HG03159 (cell line): ENCODE results near the gene PARD6G.
"Not testable (repeated sequence)": the region's sequence is repeated elsewhere in the genome, so short reads cannot be mapped to it uniquely, and the experiment has no call there.

Source experiments
- ATAC-seq: cut with Tn5 transposase; IDR thresholded peaks from one replicate; pipeline ENCODE4 v1.9.1; 2021; ENCODE audit warnings: mild to moderate bottlenecking, moderate library complexity; ENCODE audit not compliant: unreplicated experiment

PARD6G gene, protein sequence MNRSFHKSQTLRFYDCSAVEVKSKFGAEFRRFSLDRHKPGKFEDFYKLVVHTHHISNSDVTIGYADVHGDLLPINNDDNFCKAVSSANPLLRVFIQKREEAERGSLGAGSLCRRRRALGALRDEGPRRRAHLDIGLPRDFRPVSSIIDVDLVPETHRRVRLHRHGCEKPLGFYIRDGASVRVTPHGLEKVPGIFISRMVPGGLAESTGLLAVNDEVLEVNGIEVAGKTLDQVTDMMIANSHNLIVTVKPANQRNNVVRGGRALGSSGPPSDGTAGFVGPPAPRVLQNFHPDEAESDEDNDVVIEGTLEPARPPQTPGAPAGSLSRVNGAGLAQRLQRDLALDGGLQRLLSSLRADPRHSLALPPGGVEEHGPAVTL

DNA sequence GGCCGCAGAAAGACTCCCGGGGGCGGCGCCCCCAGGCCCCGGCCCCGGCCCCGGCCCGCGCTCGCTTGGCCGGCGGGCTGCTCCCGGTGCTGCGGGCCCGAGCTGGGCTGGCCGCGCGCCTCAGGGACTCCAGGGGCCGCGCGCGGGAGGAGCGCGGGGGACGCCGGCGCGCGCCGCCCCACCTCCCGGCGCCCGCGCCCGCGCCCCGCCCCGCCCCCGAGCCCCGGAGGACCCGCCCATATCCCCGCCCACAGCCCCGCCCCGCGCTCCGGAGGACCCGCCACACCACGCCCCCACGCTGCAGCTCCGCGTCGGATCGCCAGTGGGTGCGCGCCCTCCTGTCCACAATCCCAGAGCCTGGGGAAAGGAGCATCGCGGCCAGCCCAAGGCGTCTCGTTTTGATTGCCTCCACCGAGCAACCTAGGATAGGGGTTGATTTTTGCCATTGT, at the start of gene PARD6G:
Gene PARD6G (minus strand): TSS at position 122 of the 449 bp plus-strand sequence. CDS start 166 bp downstream, outside the sequence.
- ATAC-seq: peak; percentile 72

DNA sequence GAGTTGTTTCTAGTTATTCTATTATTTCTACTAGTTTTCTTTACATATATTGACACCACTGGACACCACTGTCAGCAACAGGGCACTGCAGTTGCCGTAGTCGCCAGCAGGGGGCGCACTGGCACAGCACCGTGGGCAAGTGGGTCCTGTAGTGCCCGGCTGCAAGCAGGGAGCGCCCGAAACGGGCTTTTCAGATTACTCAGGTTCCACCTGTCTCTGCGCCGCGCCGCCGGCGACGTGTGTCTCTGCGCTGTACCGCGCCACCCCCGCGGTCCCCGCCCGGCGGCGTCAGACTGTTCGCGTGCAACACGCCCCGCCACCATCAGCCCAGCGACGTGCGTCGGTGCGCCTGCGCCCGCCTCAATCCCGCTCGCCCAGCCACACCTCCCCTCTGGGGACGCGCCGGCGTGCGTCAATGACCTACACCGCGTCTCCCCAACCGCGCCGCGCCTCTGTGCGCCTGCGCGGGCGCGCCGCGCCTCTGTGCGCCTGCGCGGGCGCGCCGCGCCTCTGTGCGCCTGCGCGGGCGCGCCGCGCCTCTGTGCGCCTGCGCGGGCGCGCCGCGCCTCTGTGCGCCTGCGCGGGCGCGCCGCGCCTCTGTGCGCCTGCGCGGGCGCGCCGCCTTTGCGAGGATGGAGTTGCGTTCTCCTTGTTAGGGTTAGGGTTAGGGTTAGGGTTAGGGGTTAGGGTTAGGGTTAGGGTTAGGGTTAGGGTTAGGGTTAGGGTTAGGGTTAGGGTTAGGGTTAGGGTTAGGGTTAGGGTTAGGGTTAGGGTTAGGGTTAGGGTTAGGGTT, 15.1 kb upstream of the PARD6G start:
- not testable (repeated sequence) for ATAC-seq

DNA sequence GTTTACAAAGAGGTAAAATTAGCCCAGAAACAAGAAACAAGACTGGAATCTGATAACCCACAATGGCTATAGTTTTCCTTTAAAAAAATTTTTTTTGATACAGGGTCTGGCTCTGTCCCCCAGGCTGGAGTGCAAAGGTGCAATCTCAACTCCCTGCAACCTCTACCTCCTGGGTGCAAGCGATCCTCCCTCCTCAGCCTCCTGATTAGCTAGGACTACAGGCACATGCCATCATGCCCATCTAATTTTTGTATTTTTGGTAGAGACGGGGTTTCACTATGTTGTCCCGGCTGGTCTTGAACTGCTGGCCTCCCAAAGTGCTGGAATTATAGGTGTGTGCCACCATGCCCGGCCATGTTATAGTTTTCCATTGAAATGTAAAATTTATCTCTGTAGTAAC, 12.3 kb upstream of the PARD6G start:
- ATAC-seq: no peak

GRCh38 chr18:80258640-80259039, 11.3 kb upstream of the PARD6G start:
- no peak for ATAC-seq

GRCh38 chr18:80257579-80258543, 10.5 kb upstream of the PARD6G start:
- ATAC-seq: not testable (repeated sequence)

GRCh38 chr18:80254971-80255500, 7.7 kb upstream of the PARD6G start:
- no peak for ATAC-seq

DNA sequence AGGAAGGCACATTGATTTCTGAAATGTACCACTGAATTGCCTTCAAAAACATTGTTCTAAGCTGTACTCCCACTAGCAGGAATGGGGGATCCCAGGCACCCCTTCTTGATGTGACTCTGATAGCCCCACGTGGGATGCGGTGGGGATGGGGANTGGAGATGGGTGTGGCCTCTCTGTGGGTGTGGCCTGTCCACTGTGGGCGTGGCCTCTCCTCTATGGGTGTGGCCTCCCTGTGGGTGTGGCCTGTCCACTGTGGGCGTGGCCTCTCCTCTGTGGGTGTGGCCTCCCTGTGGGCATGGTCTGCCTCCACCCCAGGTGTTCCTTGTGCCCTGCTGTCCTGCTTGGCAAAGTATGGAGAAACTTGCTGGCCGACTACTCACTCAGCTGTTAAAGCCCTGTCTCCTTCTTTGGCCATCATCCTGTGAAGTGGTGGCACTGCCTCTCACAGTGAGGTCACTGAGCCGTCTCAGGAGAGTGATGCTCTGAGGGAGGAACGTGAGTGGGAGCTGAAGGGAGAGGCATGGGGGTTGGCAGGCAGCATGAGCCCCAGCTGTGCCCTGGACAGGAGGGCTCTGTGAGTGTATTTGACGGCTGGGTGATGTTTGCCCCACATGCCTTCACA, 6.7 kb upstream of the PARD6G start:
- ATAC-seq: no peak

DNA sequence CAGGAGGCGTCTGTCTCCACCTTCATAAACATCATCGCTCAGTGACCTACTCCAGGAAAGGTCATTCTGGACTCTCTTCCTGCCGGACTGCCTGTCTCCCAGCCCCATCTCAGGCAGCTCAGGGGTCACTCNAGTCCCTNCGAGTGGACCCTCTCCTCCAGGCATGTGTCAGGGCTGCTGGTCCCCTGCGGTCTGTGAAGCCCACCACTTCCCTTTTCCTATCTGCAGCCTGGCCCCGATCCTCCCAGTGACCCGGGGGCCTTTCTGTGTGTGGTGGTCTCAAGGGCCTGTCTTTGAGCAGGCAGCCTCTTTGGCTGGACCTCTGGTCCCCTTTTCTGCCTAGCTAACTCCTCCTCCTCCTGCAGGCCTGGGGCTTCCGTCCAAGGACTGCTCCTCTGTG, 5.9 kb upstream of the PARD6G start:
- ATAC-seq: no peak

DNA sequence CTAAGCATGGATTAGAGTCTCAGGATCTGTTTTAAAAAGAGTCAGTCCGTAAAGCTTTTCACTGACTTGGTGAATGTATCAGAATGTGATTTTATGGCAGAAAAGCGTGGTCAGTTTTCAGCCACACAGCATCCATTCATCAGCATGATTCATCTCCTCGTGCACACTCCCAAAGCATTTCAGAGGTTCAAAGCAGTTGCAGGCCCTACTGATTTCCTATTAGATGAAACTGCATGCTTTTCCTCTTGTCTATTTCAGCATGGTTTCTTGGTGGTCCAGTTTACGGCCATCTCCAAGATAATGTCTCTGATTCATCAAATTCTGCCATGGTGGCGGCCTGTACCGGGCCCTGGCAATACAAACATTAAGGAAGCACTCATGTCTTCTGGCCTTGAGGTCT, 4.8 kb upstream of the PARD6G start:
- ATAC-seq: no peak

- no peak for ATAC-seq
Observed at GRCh38 chr18:80251700-80252099, 4.4 kb upstream of the PARD6G start.

GRCh38 chr18:80250740-80251364, 3.5 kb upstream of the PARD6G start:
- ATAC-seq: no peak

DNA sequence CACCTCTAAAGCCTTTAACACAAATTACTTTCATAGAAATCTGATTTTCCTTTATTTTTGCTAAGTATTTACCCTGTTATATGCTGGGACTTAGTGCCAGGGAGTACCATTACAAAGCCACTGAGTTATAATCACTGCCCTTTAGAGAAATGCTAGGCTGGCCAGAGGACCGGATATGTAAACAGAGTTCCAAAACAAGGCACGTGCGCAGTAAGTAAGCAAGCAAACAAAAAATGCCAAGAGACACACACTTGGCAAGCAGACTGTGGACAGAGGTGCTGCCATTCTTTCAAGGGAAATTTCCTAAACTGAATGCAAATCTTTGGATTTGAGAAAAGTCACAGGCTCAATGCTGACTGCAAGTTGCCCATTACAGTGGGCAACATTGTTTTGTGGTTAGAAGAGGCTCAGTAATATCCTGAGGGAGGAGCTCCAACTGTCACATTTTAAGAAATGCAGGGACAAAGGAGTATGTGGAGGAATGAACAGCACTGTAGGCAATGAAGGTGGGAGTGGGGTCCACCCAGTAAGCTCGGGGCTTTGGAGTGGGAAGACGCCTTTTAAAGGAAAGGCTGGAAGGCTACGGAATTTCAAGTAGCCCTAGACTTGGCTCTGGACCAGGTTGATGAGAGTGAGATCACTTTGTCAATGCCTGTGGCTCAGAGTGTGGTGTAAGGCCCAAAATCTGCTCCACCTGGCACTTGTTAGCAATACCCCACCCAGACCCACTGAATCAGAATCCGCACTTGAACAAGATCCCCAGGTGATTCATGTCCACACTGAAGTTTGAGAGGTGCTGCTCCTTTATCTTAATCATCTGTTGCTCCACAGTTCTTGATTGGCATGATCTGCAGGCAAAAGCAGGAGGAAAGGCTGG, 2.1 kb upstream of the PARD6G start:
- ATAC-seq: no peak

DNA sequence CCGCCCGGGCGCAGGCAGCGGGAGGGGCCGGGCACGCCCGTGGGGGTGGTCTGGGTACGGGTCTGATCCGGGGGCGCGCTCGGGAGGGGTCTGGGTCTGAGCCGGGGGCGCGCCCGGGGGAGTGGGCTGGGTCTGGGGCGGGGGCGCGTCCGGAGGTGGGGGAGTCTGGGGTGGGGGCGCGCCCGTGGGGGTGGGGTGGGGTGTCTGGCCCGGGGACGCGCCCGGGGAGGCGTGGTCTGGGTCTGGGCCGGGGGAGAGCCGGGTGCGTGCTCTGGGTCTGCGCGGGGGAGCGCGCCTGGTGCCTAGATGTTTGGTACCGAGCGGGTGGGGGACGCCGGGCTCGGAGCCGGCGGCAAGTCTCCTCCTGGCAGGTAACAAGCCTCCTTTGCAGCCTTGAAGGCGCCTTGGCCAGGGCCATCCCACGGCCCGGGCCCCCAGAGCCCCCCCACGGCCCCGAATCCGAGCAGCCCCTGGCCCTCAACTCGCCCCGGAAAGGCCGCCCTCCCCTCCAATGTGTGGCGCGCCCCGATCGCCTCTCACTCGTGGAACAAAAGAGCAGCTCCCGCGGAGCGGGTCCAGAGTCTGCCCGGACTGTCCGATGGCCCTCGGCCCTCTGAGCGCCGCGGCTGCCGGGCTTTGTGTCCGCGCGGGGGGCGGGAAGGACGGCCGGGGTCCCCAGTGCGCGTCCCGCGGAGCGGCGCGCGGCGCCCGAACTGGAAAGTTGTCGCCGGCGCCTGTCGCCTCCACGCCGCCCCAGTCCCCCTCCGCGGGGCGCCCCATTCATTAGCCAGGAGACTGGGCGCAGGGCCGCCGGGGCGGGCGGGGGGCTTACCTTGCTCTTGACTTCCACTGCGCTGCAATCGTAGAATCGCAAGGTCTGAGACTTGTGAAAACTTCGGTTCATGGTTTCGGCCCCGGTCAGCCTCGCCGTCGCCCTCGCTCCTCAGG, 595 bp downstream of the PARD6G start:
- peak; percentile 34 for ATAC-seq

- ATAC-seq: no peak
Observed at GRCh38 chr18:80245781-80246444, 1.4 kb downstream of the PARD6G start.

- no peak for ATAC-seq
Observed at GRCh38 chr18:80244956-80245730, 2.2 kb downstream of the PARD6G start.

DNA sequence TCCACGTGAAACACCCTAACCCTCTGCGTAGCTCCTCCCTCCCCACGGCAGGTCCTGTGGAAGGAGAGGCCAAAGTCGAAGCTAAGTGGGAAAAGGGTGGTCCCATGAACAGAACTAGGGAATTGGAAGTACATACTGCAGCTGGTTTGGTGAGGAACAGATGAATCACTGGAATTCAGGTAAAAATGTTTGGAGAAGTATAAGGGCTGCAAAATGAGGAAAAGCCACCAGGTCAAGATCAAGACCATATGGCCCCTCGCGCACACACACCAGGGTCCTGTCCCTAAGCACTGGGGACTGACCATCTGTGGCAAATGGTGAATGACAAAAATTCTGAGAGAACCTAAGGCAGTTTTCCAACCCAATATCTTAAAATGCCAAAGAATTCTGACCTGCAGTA, 3.1 kb downstream of the PARD6G start:
- no peak for ATAC-seq
